Stimulated activated CD8-positive, alpha-beta memory T cell treated with anti-CD3 and anti-CD28 coated beads, Interleukin-7, amount 100 ng/mL, for 24 hours (primary cell): ENCODE results near the gene ZFAND2B.
"Not testable (repeated sequence)": the region's sequence is repeated elsewhere in the genome, so short reads cannot be mapped to it uniquely, and the experiment has no call there.

Source experiments
- DNase-seq: peaks from one replicate; pipeline ENCODE4 v3.0.0-alpha.2; 2020; ENCODE audit warnings: low read depth

The ZFAND2B gene

GRCh38 chr2:219250049-219250781 lies 43.6 kb downstream of the ZFAND2B start:
- no peak for DNase-seq

- no peak for DNase-seq
Observed at GRCh38 chr2:219251656-219252055, 45.1 kb downstream of the ZFAND2B start.

GRCh38 chr2:219252084-219252483 lies 45.5 kb downstream of the ZFAND2B start:
- DNase-seq, result no peak

GRCh38 chr2:219252570-219252899 lies 46.0 kb downstream of the ZFAND2B start:
- no peak for DNase-seq

- no peak for DNase-seq
Observed at GRCh38 chr2:219252900-219253752, 46.5 kb downstream of the ZFAND2B start, which contains the start of gene TUBA4B. TSS of gene TUBA4B (plus strand) at chr2:219253243. CDS start at chr2:219253408, 165 bp downstream.

GRCh38 chr2:219253753-219254589 lies 47.4 kb downstream of the ZFAND2B start, which contains the start of gene TUBA4A:
TSS of gene TUBA4A (minus strand) at chr2:219253918. CDS start at chr2:219253858, 60 bp downstream.
- peak; percentile 71 for DNase-seq

- no peak for DNase-seq
Observed at GRCh38 chr2:219254590-219255201, 48.1 kb downstream of the ZFAND2B start.

- DNase-seq, result not testable (repeated sequence)
Observed at GRCh38 chr2:219258942-219259341, 52.4 kb downstream of the ZFAND2B start.
